Astrocyte (in vitro differentiated cells and primary cell): ENCODE data around the gene COMMD3. TPM values are rescaled to one million over a fixed set of nuclear protein-coding genes. Genes with fewer than 3 reads are reported as not detected.

ENCODE experiments used
- DNase-seq: peaks from one replicate; pipeline ENCODE4 v3.0.0-alpha.2; 2010; ENCODE audit warnings: low read depth
- FAIRE-seq: peaks from 2 replicates; lab custom pipeline; 2011; peaks lifted over from hg19 to GRCh38; lab: Jason Lieb, UNC
- H2AFZ ChIP-seq: 2 replicates; pipeline ENCODE4 v1.6.0; 2012; ENCODE audit warnings: low read depth, low read length, inconsistent platforms
- H3K27ac ChIP-seq: 2 replicates; pipeline ENCODE4 v1.5.1; 2011; ENCODE audit warnings: low read depth, low read length, inconsistent platforms
- H3K27me3 ChIP-seq: 2 replicates; pipeline ENCODE4 v1.6.0; 2011; ENCODE audit warnings: low read length, inconsistent platforms; ENCODE audit not compliant: insufficient read depth
- H3K36me3 ChIP-seq: 2 replicates; pipeline ENCODE4 v1.5.1; 2011; ENCODE audit warnings: low read length, inconsistent platforms; ENCODE audit not compliant: insufficient read depth
- H3K4me1 ChIP-seq: 2 replicates; pipeline ENCODE4 v1.5.1; 2011; ENCODE audit warnings: low read length, inconsistent platforms; ENCODE audit not compliant: insufficient read depth
- H3K4me2 ChIP-seq: 2 replicates; pipeline ENCODE4 v1.6.0; 2012; ENCODE audit warnings: low read length, inconsistent platforms
- H3K4me3 ChIP-seq: 2 replicates; pipeline ENCODE4 v1.5.1; 2011; ENCODE audit warnings: low read depth, mild to moderate bottlenecking, low read length, inconsistent platforms; ENCODE audit not compliant: insufficient read depth
- H3K79me2 ChIP-seq: 2 replicates; pipeline ENCODE4 v1.6.0; 2012; ENCODE audit warnings: mild to moderate bottlenecking, low read length, inconsistent platforms; ENCODE audit not compliant: insufficient read depth
- H3K9ac ChIP-seq: 2 replicates; pipeline ENCODE4 v1.6.0; 2012; ENCODE audit warnings: mild to moderate bottlenecking, low read length, inconsistent platforms
- H3K9me3 ChIP-seq: 2 replicates; pipeline ENCODE4 v1.5.1; 2012; ENCODE audit warnings: low read depth, mild to moderate bottlenecking, low read length, inconsistent platforms; ENCODE audit not compliant: insufficient read depth
- H4K20me1 ChIP-seq: 2 replicates; pipeline ENCODE4 v1.6.0; 2012; ENCODE audit warnings: low read length, inconsistent platforms; ENCODE audit not compliant: insufficient read depth
- H3K27ac Mint-ChIP-seq: one replicate; pipeline ENCODE4 v1.8.0; 2021; ENCODE audit warnings: mild to moderate bottlenecking, mixed read lengths; ENCODE audit not compliant: unreplicated experiment
- H3K27me3 Mint-ChIP-seq: one replicate; pipeline ENCODE4 v1.8.0; 2021; ENCODE audit warnings: low read depth, mixed read lengths; ENCODE audit not compliant: unreplicated experiment
- H3K36me3 Mint-ChIP-seq: one replicate; pipeline ENCODE4 v1.8.0; 2021; ENCODE audit warnings: low read depth, mixed read lengths; ENCODE audit not compliant: unreplicated experiment
- H3K4me1 Mint-ChIP-seq: one replicate; pipeline ENCODE4 v1.8.0; 2021; ENCODE audit warnings: low read depth, mixed read lengths; ENCODE audit not compliant: unreplicated experiment
- H3K4me3 Mint-ChIP-seq: one replicate; pipeline ENCODE4 v1.8.0; 2021; ENCODE audit warnings: mild to moderate bottlenecking, moderate library complexity, mixed read lengths; ENCODE audit not compliant: unreplicated experiment
- H3K9me3 Mint-ChIP-seq: one replicate; pipeline ENCODE4 v1.8.0; 2021; ENCODE audit warnings: mild to moderate bottlenecking, mixed read lengths; ENCODE audit not compliant: unreplicated experiment
- CTCF ChIP-seq: IDR thresholded peaks from 2 replicates; pipeline ENCODE4 v1.5.1; 2011; ENCODE audit warnings: low read depth, mild to moderate bottlenecking, inconsistent platforms, low read length, moderate library complexity; ENCODE audit not compliant: insufficient read depth
- EZH2 ChIP-seq: IDR thresholded peaks from 2 replicates; pipeline ENCODE4 v1.6.1; 2012; ENCODE audit warnings: mild to moderate bottlenecking, low read length, inconsistent platforms; ENCODE audit not compliant: insufficient read depth
- total RNA-seq: library from RNA; stranded (reverse); gene quantifications from 2 replicates; pipeline ENCODE4 v1.2.1, GENCODE V29; 2021

Gene COMMD3
- total RNA-seq, 1 donor from 2014 or later: 28.8 TPM

GRCh38 chr10:22334414-22335172 lies 18.4 kb downstream of the COMMD3 start:
- Histone ChIP-seq H3K9ac (peak overlapping the region; percentile 51), H3K9me3 (peaks cover 4% of the 10 kb centered on the region), H3K4me1 (peaks cover 20% of the 10 kb centered on the region), H3K79me2 (no peaks in the 10 kb centered on the region), H2AFZ (peak overlapping the region; percentile 81), H3K36me3 (peaks cover 7% of the 10 kb centered on the region), H3K27me3 (peaks cover 61% of the 10 kb centered on the region), H3K4me3 (peak overlapping the region; percentile 49), H3K4me2 (peak overlapping the region; percentile 83), H3K27ac (no peak overlapping the region), H4K20me1 (no peaks in the 10 kb centered on the region)
- no peak for TF ChIP-seq CTCF
- TF ChIP-seq EZH2: peak; percentile 17
- peaks cover 14% of the 10 kb centered on the region for H3K9me3 Mint-ChIP-seq
- H3K27me3 Mint-ChIP-seq: peaks cover 65% of the 10 kb centered on the region
- FAIRE-seq (no peak), DNase-seq (no peak)
- H3K27ac Mint-ChIP-seq: no peak overlapping the region
- H3K4me3 Mint-ChIP-seq: no peak overlapping the region
- H3K36me3 Mint-ChIP-seq: peaks cover 10% of the 10 kb centered on the region
- peaks cover 3% of the 10 kb centered on the region for H3K4me1 Mint-ChIP-seq

- H3K27me3 Mint-ChIP-seq: peaks cover 70% of the 10 kb centered on the region
- no peak overlapping the region for H3K27ac ChIP-seq
- no peaks in the 10 kb centered on the region for H3K79me2 ChIP-seq
- peak; percentile 37 for DNase-seq
- peaks cover 20% of the 10 kb centered on the region for H3K4me1 ChIP-seq
- peaks cover 6% of the 10 kb centered on the region for H3K4me1 Mint-ChIP-seq
- peaks cover 4% of the 10 kb centered on the region for H3K9me3 ChIP-seq
- peak overlapping the region; percentile 83 for H3K4me2 ChIP-seq
- no peaks in the 10 kb centered on the region for H4K20me1 ChIP-seq
- TF ChIP-seq CTCF (no peak), EZH2 (peak; percentile 85)
- H3K27me3 ChIP-seq: peaks cover 61% of the 10 kb centered on the region
- FAIRE-seq: no peak
- no peak overlapping the region for H3K4me3 Mint-ChIP-seq
- H2AFZ ChIP-seq: peak overlapping the region; percentile 81
- peaks cover 14% of the 10 kb centered on the region for H3K9me3 Mint-ChIP-seq
- no peak overlapping the region for H3K27ac Mint-ChIP-seq
- peak overlapping the region; percentile 51 for H3K9ac ChIP-seq
- H3K4me3 ChIP-seq: peak overlapping the region; percentile 49
- no peaks in the 10 kb centered on the region for H3K36me3 ChIP-seq
- H3K36me3 Mint-ChIP-seq: peaks cover 6% of the 10 kb centered on the region
Observed at GRCh38 chr10:22335173-22335933, 19.2 kb downstream of the COMMD3 start.
